Panc1 (cell line): ENCODE data around the gene TJP1. TPM values are rescaled to one million over a fixed set of nuclear protein-coding genes. Genes with fewer than 3 reads are reported as not detected.

Source experiments
- ATAC-seq: fragments of 200-7000 bp; cut with Tn5 transposase; 2 replicates; pipeline ENCODE4 v1.9.1; 2020; ENCODE audit warnings: mild to moderate bottlenecking, moderate library complexity
- BruUV-seq: library from RNA; stranded (reverse); fragments of 400-500 nt; replicated peaks from 2 replicates; lab custom pipeline; 2021; lab: Mats Ljungman, UMichigan
- CTCF ChIA-PET: fragments of 300-600 bp; sonication (Branson Sonifier 250); formaldehyde crosslinking; loops from one replicate; lab custom pipeline; 2022; ENCODE audit warnings: antibody characterized with exemption; lab: Charles Lee
- POLR2A ChIA-PET: fragments of 300-600 bp; sonication (Branson Sonifier 250); formaldehyde crosslinking; loops from one replicate; lab custom pipeline; 2022; ENCODE audit warnings: antibody characterized with exemption; lab: Charles Lee
- DNase-seq: peaks from one replicate; pipeline ENCODE4 v3.0.0-alpha.2; 2010; ENCODE audit warnings: low read depth, low spot score
- H3K27ac ChIP-seq: 2 replicates; pipeline ENCODE4 v1.5.1; 2011; ENCODE audit warnings: mild to moderate bottlenecking, low read length, inconsistent platforms
- H3K27me3 ChIP-seq: fragments of 200-500 bp; sonication (Bioruptor generic); 2 replicates; pipeline ENCODE4 v1.6.0; 2014; ENCODE audit warnings: low read length, inconsistent platforms; ENCODE audit not compliant: control insufficient read depth, insufficient read depth
- H3K36me3 ChIP-seq: fragments of 200-500 bp; sonication (Bioruptor generic); 2 replicates; pipeline ENCODE4 v1.5.1; 2014; ENCODE audit warnings: inconsistent platforms, mild to moderate bottlenecking, low read length, moderate library complexity; ENCODE audit not compliant: control insufficient read depth, insufficient read depth
- H3K4me1 ChIP-seq: 2 replicates; pipeline ENCODE4 v1.5.1; 2011; ENCODE audit warnings: inconsistent platforms, mild to moderate bottlenecking, low read length, moderate library complexity; ENCODE audit not compliant: control insufficient read depth, insufficient read depth
- H3K4me3 ChIP-seq, 2 experiments: 2 replicates each; pipeline ENCODE4 v1.5.1; 2011 to 2012; ENCODE audit warnings: low read depth in 2 of 2, low read length in 2 of 2, mild to moderate bottlenecking in 2 of 2, inconsistent platforms in 1 of 2, moderate library complexity in 1 of 2
- H3K9me3 ChIP-seq: fragments of 200-500 bp; sonication (Bioruptor generic); 2 replicates; pipeline ENCODE4 v1.5.1; 2014; ENCODE audit warnings: low read depth, mild to moderate bottlenecking, inconsistent platforms, low read length, moderate library complexity; ENCODE audit not compliant: control insufficient read depth, insufficient read depth
- POLR2AphosphoS5 ChIP-seq: IDR thresholded peaks from 2 replicates; pipeline ENCODE4 v1.6.1; 2012; ENCODE audit warnings: mild to moderate bottlenecking, low read depth, low read length, moderate library complexity
- SIN3A ChIP-seq: IDR thresholded peaks from 2 replicates; pipeline ENCODE4 v1.6.1; 2012; ENCODE audit warnings: low read depth, mild to moderate bottlenecking, low read length, moderate library complexity, borderline replicate concordance; ENCODE audit not compliant: insufficient read depth
- TCF7L2 ChIP-seq: IDR thresholded peaks from 2 replicates; pipeline ENCODE4 v1.6.1; 2011; ENCODE audit warnings: mild to moderate bottlenecking, low read depth, low read length, inconsistent platforms
- in situ Hi-C: cut with HindIII; loops from 2 replicates; pipeline ENCODE4 v1.10.0; 2016; ENCODE audit warnings: low sequenced_read_pairs, low pct_unique_long_range_greater_than_20kb
- intact Hi-C: fragments of 100-400 bp; cut with micrococcal nuclease; formaldehyde crosslinking; loops from one replicate; pipeline ENCODE4 v1.10.0; 2022; ENCODE audit not compliant: unreplicated experiment
- total RNA-seq: library from RNA; stranded (reverse); gene quantifications from one replicate; pipeline ENCODE4 v1.2.1, GENCODE V29; 2021; ENCODE audit not compliant: unreplicated experiment
- TF ChIP-seq, protein P1 (sequence below), 2 experiments: IDR thresholded peaks; 2 replicates each; pipeline ENCODE4 v1.6.1; 2011 to 2012; ENCODE audit warnings: low read depth in 2 of 2, control low read depth in 1 of 2, low read length in 1 of 2, mild to moderate bottlenecking in 1 of 2, moderate library complexity in 1 of 2; ENCODE audit not compliant: insufficient read depth in 1 of 2
- TF ChIP-seq, protein P2 (sequence below): fragments of 450-650 bp; IDR thresholded peaks from 2 replicates; pipeline ENCODE4 v1.5.1; 2017; ENCODE audit warnings: mild to moderate bottlenecking

The TJP1 gene
- total RNA-seq, 1 experiment from 2014 or later = 79.1 TPM

DNA sequence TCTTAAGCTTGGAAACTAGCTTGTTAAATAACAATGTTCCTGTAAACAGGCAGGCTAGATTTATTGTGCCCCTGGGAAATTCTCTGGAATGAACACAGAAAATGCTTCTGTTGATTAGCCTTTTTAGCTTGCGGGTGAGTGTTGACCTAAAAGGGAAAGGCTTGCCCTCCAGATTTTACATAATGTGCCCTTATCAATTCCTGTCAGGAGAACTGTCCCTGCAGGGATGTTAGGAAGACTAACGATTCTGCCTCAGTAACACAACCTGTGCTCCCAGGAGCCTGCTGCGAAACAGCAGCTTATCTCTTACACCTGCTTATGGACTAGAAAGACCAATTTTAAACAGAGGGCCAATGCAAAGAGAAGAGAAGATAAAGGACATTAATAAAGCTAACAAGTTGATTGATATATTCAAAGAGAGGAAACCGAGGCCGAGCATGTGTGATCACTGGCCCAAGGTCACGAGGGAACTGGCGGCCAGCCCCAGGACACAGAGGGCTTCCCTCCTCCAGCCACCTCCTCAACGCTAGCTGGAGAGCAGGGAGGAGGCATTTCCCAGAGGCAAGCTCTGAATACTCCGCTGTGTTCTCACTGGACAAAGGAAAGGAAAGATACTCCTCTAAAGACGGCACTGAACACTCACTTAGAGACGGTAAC lies 48.4 kb upstream of the TJP1 start:
- in situ Hi-C loops = no loop called here
- Histone ChIP-seq H3K27ac (no peak overlapping the region), H3K4me1 (no peaks in the 10 kb centered on the region), H3K36me3 (no peaks in the 10 kb centered on the region), H3K27me3 (no peaks in the 10 kb centered on the region), H3K9me3 (no peaks in the 10 kb centered on the region), H3K4me3 (no peak overlapping the region)
- ATAC-seq (no peak), DNase-seq (no peak)
- no TSS peak for BruUV-seq
- TF ChIP-seq SIN3A (no peak), TCF7L2 (no peak), POLR2AphosphoS5 (no peak)
- TF ChIP-seq, protein P1, sequence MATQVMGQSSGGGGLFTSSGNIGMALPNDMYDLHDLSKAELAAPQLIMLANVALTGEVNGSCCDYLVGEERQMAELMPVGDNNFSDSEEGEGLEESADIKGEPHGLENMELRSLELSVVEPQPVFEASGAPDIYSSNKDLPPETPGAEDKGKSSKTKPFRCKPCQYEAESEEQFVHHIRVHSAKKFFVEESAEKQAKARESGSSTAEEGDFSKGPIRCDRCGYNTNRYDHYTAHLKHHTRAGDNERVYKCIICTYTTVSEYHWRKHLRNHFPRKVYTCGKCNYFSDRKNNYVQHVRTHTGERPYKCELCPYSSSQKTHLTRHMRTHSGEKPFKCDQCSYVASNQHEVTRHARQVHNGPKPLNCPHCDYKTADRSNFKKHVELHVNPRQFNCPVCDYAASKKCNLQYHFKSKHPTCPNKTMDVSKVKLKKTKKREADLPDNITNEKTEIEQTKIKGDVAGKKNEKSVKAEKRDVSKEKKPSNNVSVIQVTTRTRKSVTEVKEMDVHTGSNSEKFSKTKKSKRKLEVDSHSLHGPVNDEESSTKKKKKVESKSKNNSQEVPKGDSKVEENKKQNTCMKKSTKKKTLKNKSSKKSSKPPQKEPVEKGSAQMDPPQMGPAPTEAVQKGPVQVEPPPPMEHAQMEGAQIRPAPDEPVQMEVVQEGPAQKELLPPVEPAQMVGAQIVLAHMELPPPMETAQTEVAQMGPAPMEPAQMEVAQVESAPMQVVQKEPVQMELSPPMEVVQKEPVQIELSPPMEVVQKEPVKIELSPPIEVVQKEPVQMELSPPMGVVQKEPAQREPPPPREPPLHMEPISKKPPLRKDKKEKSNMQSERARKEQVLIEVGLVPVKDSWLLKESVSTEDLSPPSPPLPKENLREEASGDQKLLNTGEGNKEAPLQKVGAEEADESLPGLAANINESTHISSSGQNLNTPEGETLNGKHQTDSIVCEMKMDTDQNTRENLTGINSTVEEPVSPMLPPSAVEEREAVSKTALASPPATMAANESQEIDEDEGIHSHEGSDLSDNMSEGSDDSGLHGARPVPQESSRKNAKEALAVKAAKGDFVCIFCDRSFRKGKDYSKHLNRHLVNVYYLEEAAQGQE (IDR thresholded peaks at IDR 0.05; ENCODE audit: insufficient read depth in 1 of 2, low read depth in 2 of 2, low read length in 1 of 2) = no peak
- TF ChIP-seq, protein P2, sequence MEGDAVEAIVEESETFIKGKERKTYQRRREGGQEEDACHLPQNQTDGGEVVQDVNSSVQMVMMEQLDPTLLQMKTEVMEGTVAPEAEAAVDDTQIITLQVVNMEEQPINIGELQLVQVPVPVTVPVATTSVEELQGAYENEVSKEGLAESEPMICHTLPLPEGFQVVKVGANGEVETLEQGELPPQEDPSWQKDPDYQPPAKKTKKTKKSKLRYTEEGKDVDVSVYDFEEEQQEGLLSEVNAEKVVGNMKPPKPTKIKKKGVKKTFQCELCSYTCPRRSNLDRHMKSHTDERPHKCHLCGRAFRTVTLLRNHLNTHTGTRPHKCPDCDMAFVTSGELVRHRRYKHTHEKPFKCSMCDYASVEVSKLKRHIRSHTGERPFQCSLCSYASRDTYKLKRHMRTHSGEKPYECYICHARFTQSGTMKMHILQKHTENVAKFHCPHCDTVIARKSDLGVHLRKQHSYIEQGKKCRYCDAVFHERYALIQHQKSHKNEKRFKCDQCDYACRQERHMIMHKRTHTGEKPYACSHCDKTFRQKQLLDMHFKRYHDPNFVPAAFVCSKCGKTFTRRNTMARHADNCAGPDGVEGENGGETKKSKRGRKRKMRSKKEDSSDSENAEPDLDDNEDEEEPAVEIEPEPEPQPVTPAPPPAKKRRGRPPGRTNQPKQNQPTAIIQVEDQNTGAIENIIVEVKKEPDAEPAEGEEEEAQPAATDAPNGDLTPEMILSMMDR = no peak
- ChIA-PET POLR2A (interaction anchor here (0.7 kb wide), 1 partner anchor 1112 kb away, joined by 3 read pairs; no protein-coding TSS in a partner anchor), CTCF (no interaction called here)
- intact Hi-C loops = loop anchor here (10.0 kb wide), 1 partner anchor 76 kb away; no protein-coding TSS in a partner anchor

DNA sequence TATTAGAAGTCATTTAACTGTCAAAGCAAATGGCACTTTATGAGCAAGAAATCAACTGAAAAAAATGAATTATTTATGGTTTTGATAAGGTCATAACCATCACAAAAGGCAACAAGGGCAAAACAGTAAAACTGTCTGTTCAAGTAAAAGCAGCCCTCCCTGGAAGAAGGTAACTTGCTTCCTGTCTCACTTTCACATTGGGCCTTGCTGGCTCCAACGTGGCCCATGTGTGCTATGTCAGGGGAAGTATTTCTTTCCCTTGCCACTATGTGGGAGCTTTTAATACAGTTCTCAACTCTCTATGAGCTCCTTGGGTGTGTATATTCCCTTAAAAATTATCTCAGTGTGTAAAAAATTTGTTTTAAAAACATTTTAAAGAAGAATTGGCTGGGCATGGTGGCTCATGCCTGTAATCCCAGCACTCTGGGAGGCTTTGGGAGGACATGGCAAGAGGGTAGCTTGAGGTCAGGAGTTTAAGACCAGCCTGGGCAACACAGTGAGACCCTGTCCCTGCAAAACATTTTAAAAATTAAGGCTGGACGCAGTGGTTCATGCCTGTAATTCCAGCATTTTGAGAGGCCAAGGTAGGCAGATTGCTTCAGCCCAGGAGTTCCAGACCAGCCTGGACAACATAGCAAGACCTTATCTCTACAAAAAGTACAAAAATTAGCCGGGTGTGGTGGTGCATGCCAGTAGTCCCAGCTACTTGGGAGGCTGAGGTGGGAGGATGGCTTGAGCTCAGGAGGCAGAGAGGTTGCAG lies 45.2 kb upstream of the TJP1 start:
- ATAC-seq = no peak
- BruUV-seq = no TSS peak
- Histone ChIP-seq H3K36me3 (no peaks in the 10 kb centered on the region), H3K27ac (no peak overlapping the region), H3K27me3 (no peaks in the 10 kb centered on the region), H3K4me3 (no peak overlapping the region), H3K4me1 (no peaks in the 10 kb centered on the region), H3K9me3 (no peaks in the 10 kb centered on the region)
- ChIA-PET POLR2A (interaction anchor here (0.7 kb wide), 1 partner anchor 267 kb away, joined by 8 read pairs; no protein-coding TSS in a partner anchor), CTCF (interaction anchor here (0.6 kb wide), 1 partner anchor 14 kb away, joined by 4 read pairs; no protein-coding TSS in a partner anchor)
- in situ Hi-C loops (no loop called here), intact Hi-C loops (no loop called here)
- TF ChIP-seq SIN3A (no peak), TCF7L2 (no peak), POLR2AphosphoS5 (no peak)
- TF ChIP-seq, protein P2 = no peak
- TF ChIP-seq, protein P1 (IDR thresholded peaks at IDR 0.05; ENCODE audit: insufficient read depth in 1 of 2, low read depth in 2 of 2, low read length in 1 of 2) = no peak
- DNase-seq = no peak
